Caco-2 (cell line): Measurements from ENCODE around the gene SLC22A7. TPM values are rescaled to one million over a fixed set of nuclear protein-coding genes. Genes with fewer than 3 reads are reported as not detected.

Experiments used
- BruUV-seq: library from RNA; stranded (reverse); fragments of 400-500 nt; replicated peaks from 2 replicates; lab custom pipeline; 2021; lab: Mats Ljungman, UMichigan
- CTCF ChIA-PET: fragments of 300-600 bp; sonication (Branson Sonifier 250); formaldehyde crosslinking; loops from one replicate; lab custom pipeline; 2022; ENCODE audit warnings: antibody characterized with exemption; lab: Charles Lee
- POLR2A ChIA-PET: fragments of 300-600 bp; sonication (Branson Sonifier 250); formaldehyde crosslinking; loops from one replicate; lab custom pipeline; 2022; ENCODE audit warnings: antibody characterized with exemption; lab: Charles Lee
- DNase-seq, 2 experiments: peaks; one replicate each; pipeline versions ENCODE4 v3.0.0 to v3.0.0-alpha.2; 2020 to 2022
- H3K27me3 ChIP-seq: replicated peaks from 2 replicates; pipeline ENCODE4 v1.6.0; 2011; ENCODE audit warnings: low read length; ENCODE audit not compliant: control insufficient read depth, insufficient read depth
- H3K36me3 ChIP-seq: 2 replicates; pipeline ENCODE4 v1.5.1; 2011; ENCODE audit warnings: low read length; ENCODE audit not compliant: control insufficient read depth, insufficient read depth
- H3K4me1 ChIP-seq: fragments of 250-450 bp; sonication (Bioruptor Pico); 2 replicates; pipeline ENCODE4 v1.5.1; 2020; ENCODE audit warnings: mild to moderate bottlenecking
- H3K4me3 ChIP-seq: 2 replicates; pipeline ENCODE4 v1.5.1; 2011; ENCODE audit warnings: low read depth, mild to moderate bottlenecking, control low read depth, low read length
- H3K9me3 ChIP-seq: fragments of 250-450 bp; sonication (Bioruptor Pico); 2 replicates; pipeline ENCODE4 v1.5.1; 2020; ENCODE audit warnings: mild to moderate bottlenecking, moderate library complexity
- H3K27ac Mint-ChIP-seq: one replicate; pipeline ENCODE4 v1.8.0; 2022; ENCODE audit warnings: mixed read lengths; ENCODE audit not compliant: unreplicated experiment
- H3K27me3 Mint-ChIP-seq: one replicate; pipeline ENCODE4 v1.8.0; 2022; ENCODE audit warnings: mixed read lengths; ENCODE audit not compliant: insufficient read depth, unreplicated experiment
- H3K36me3 Mint-ChIP-seq: one replicate; pipeline ENCODE4 v1.8.0; 2022; ENCODE audit warnings: mild to moderate bottlenecking, mixed read lengths; ENCODE audit not compliant: insufficient read depth, unreplicated experiment
- H3K4me1 Mint-ChIP-seq: one replicate; pipeline ENCODE4 v1.8.0; 2022; ENCODE audit warnings: low read depth, mixed read lengths; ENCODE audit not compliant: unreplicated experiment
- H3K4me3 Mint-ChIP-seq: one replicate; pipeline ENCODE4 v1.8.0; 2022; ENCODE audit warnings: mild to moderate bottlenecking, moderate library complexity, mixed read lengths; ENCODE audit not compliant: unreplicated experiment
- H3K9me3 Mint-ChIP-seq: one replicate; pipeline ENCODE4 v1.8.0; 2022; ENCODE audit warnings: mixed read lengths; ENCODE audit not compliant: unreplicated experiment
- CTCF ChIP-seq, 2 experiments: fragments of 200-600 bp in 1 of 2; IDR thresholded peaks; 1 replicate in 1 of 2; 2 replicates in 1 of 2; pipeline versions ENCODE4 v1.5.1 to v1.8.0; 2011 to 2022; ENCODE audit warnings: antibody characterized with exemption in 1 of 2, control low read depth in 1 of 2, inconsistent platforms in 1 of 2, low read depth in 1 of 2, low read length in 1 of 2, mild to moderate bottlenecking in 1 of 2, moderate library complexity in 1 of 2; ENCODE audit not compliant: insufficient read depth in 1 of 2, severe bottlenecking in 1 of 2, unreplicated experiment in 1 of 2
- intact Hi-C: fragments of 100-400 bp; cut with micrococcal nuclease; formaldehyde crosslinking; loops from one replicate; pipeline ENCODE4 v1.10.0; 2022; ENCODE audit not compliant: unreplicated experiment
- total RNA-seq: library from RNA; stranded (reverse); gene quantifications from 2 replicates; pipeline ENCODE4 v1.2.3, GENCODE V29; 2022

SLC22A7 gene
- total RNA-seq, 1 experiment from 2014 or later: not detected

GRCh38 chr6:43292763-43293318 lies 5.2 kb upstream of the SLC22A7 start:
- CTCF ChIA-PET: interaction anchor here (0.7 kb wide), 1 partner anchor 336 kb away, joined by 3 read pairs; the partner anchor contains the start of gene GTPBP2
- intact Hi-C loops: no loop called here
- Histone ChIP-seq H3K9me3 (no peaks in the 10 kb centered on the region), H3K4me1 (no peaks in the 10 kb centered on the region), H3K4me3 (no peak overlapping the region), H3K27me3 (no peaks in the 10 kb centered on the region), H3K36me3 (no peaks in the 10 kb centered on the region)
- Mint-ChIP-seq H3K36me3 (no peaks in the 10 kb centered on the region), H3K27ac (no peak overlapping the region), H3K4me1 (no peaks in the 10 kb centered on the region), H3K9me3 (no peaks in the 10 kb centered on the region), H3K27me3 (no peaks in the 10 kb centered on the region), H3K4me3 (no peak overlapping the region)
- POLR2A ChIA-PET: no interaction called here
- no peak for TF ChIP-seq CTCF (IDR thresholded peaks at IDR 0.05; ENCODE audit: insufficient read depth in 1 of 2, low read depth in 1 of 2, low read length in 1 of 2, severe bottlenecking in 1 of 2, unreplicated experiment in 1 of 2)
- DNase-seq: no peak
- no TSS peak for BruUV-seq

- CTCF ChIA-PET: no interaction called here
- no peak for TF ChIP-seq CTCF (IDR thresholded peaks at IDR 0.05; ENCODE audit: insufficient read depth in 1 of 2, low read depth in 1 of 2, low read length in 1 of 2, severe bottlenecking in 1 of 2, unreplicated experiment in 1 of 2)
- Histone ChIP-seq H3K9me3 (no peaks in the 10 kb centered on the region), H3K27me3 (no peaks in the 10 kb centered on the region), H3K36me3 (no peaks in the 10 kb centered on the region), H3K4me1 (no peaks in the 10 kb centered on the region), H3K4me3 (no peak overlapping the region)
- H3K9me3 Mint-ChIP-seq: no peaks in the 10 kb centered on the region
- H3K27me3 Mint-ChIP-seq: no peaks in the 10 kb centered on the region
- no peaks in the 10 kb centered on the region for H3K4me1 Mint-ChIP-seq
- no peak overlapping the region for H3K27ac Mint-ChIP-seq
- no peak overlapping the region for H3K4me3 Mint-ChIP-seq
- intact Hi-C loops: no loop called here
- no peak for DNase-seq
- no TSS peak for BruUV-seq
- H3K36me3 Mint-ChIP-seq: no peaks in the 10 kb centered on the region
- POLR2A ChIA-PET: no interaction called here
Measured at GRCh38 chr6:43293698-43294097, 4.4 kb upstream of the SLC22A7 start.

GRCh38 chr6:43294536-43294935 lies 3.5 kb upstream of the SLC22A7 start:
- no peak for DNase-seq
- no peaks in the 10 kb centered on the region for H3K9me3 Mint-ChIP-seq
- no peaks in the 10 kb centered on the region for H3K27me3 Mint-ChIP-seq
- intact Hi-C loops: no loop called here
- ChIA-PET POLR2A (no interaction called here), CTCF (no interaction called here)
- H3K4me1 Mint-ChIP-seq: no peaks in the 10 kb centered on the region
- Histone ChIP-seq H3K36me3 (no peaks in the 10 kb centered on the region), H3K9me3 (no peaks in the 10 kb centered on the region), H3K27me3 (no peaks in the 10 kb centered on the region), H3K4me3 (no peak overlapping the region), H3K4me1 (no peaks in the 10 kb centered on the region)
- no peak overlapping the region for H3K27ac Mint-ChIP-seq
- no peak for TF ChIP-seq CTCF (IDR thresholded peaks at IDR 0.05; ENCODE audit: insufficient read depth in 1 of 2, low read depth in 1 of 2, low read length in 1 of 2, severe bottlenecking in 1 of 2, unreplicated experiment in 1 of 2)
- BruUV-seq: no TSS peak
- no peak overlapping the region for H3K4me3 Mint-ChIP-seq
- no peaks in the 10 kb centered on the region for H3K36me3 Mint-ChIP-seq
